ENCODE results near the gene ITPR2.

ITPR2 gene

DNA sequence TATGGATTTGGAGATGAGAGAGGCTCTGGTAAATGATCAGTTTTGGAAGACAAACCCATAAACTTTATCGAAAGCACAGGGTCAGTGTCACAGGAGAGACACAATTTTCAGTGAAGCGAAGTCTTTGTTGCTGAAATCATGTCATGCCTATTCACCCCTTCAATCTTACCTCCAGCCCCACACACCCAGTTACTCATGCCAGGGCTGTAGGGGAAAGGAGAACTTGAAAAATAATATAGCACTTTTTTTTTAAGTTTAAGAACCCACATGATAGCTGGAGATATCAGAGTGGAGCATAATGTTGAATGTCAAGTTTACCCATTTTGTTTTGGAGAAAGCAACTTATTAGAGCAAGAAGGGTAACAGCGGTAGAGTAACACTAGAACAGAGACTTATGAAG lies 530.2 kb downstream of the ITPR2 start:
- no peak for TF ChIP-seq SUZ12 (IDR thresholded peaks at IDR 0.05)
- no peak for TF ChIP-seq ELF4 (IDR thresholded peaks at IDR 0.05)
- TF ChIP-seq LEF1 (IDR thresholded peaks at IDR 0.05; ENCODE audit: borderline replicate concordance) = no peak
- no peak for TF ChIP-seq ARNT (IDR thresholded peaks at IDR 0.05)
- no peak for TF ChIP-seq L3MBTL2 (conservative IDR thresholded peaks at IDR 0.05)
- TF ChIP-seq ZNF384 (IDR thresholded peaks at IDR 0.05) = no peak
- TF ChIP-seq, protein P1, sequence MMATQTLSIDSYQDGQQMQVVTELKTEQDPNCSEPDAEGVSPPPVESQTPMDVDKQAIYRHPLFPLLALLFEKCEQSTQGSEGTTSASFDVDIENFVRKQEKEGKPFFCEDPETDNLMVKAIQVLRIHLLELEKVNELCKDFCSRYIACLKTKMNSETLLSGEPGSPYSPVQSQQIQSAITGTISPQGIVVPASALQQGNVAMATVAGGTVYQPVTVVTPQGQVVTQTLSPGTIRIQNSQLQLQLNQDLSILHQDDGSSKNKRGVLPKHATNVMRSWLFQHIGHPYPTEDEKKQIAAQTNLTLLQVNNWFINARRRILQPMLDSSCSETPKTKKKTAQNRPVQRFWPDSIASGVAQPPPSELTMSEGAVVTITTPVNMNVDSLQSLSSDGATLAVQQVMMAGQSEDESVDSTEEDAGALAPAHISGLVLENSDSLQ (IDR thresholded peaks at IDR 0.05) = no peak
- no peak for TF ChIP-seq HDGF (IDR thresholded peaks at IDR 0.05; ENCODE audit: borderline replicate concordance)
- TF ChIP-seq FOXK2 (IDR thresholded peaks at IDR 0.05) = no peak
- ChIA-PET CTCF (no interaction called here), POLR2A (no interaction called here)
- no peak for DNase-seq (ENCODE audit: extremely low spot score)

DNA sequence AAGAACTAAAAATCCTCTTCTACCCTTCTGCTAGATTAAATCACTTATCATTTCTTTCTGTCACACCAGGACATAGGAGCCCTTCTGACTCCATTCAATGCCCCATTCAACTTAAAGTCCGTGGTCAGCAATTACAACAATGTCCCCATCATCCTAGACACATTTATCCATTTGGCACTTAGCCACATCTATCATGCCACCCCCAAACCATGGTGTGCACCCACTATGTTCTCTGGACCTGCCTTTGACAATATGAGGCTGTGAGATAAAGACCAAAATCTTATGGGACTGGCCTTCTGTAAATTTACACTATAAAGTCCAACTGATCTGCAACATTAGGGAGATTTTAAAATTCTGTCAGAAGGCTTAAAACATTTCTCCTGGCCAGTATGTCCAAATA lies 533.2 kb downstream of the ITPR2 start:
- TF ChIP-seq TARDBP (IDR thresholded peaks at IDR 0.05) (no peak), NFRKB (IDR thresholded peaks at IDR 0.05) (no peak), FOXA1 (IDR thresholded peaks at IDR 0.05) (no peak), SP1 (IDR thresholded peaks at IDR 0.05) (no peak), BHLHE40 (IDR thresholded peaks at IDR 0.05; ENCODE audit: borderline replicate concordance) (no peak), FOXK2 (IDR thresholded peaks at IDR 0.05) (no peak), CTBP1 (IDR thresholded peaks at IDR 0.05; ENCODE audit: borderline replicate concordance) (no peak), L3MBTL2 (conservative IDR thresholded peaks at IDR 0.05) (no peak), ELF4 (IDR thresholded peaks at IDR 0.05) (no peak), LEF1 (IDR thresholded peaks at IDR 0.05; ENCODE audit: borderline replicate concordance) (no peak), ARNT (IDR thresholded peaks at IDR 0.05) (no peak), SUZ12 (IDR thresholded peaks at IDR 0.05) (no peak), FOXM1 (IDR thresholded peaks at IDR 0.05; ENCODE audit: borderline replicate concordance) (no peak), ZNF384 (IDR thresholded peaks at IDR 0.05) (no peak), HDGF (IDR thresholded peaks at IDR 0.05; ENCODE audit: borderline replicate concordance) (no peak)
- TF ChIP-seq, protein P1 (IDR thresholded peaks at IDR 0.05) = no peak
- POLR2A ChIA-PET = interaction anchor here (1.1 kb wide), 1 partner anchor 26 kb away, joined by 5 read pairs; no protein-coding TSS in a partner anchor
- DNase-seq (ENCODE audit: extremely low spot score) = no peak
- CTCF ChIA-PET = no interaction called here

DNA sequence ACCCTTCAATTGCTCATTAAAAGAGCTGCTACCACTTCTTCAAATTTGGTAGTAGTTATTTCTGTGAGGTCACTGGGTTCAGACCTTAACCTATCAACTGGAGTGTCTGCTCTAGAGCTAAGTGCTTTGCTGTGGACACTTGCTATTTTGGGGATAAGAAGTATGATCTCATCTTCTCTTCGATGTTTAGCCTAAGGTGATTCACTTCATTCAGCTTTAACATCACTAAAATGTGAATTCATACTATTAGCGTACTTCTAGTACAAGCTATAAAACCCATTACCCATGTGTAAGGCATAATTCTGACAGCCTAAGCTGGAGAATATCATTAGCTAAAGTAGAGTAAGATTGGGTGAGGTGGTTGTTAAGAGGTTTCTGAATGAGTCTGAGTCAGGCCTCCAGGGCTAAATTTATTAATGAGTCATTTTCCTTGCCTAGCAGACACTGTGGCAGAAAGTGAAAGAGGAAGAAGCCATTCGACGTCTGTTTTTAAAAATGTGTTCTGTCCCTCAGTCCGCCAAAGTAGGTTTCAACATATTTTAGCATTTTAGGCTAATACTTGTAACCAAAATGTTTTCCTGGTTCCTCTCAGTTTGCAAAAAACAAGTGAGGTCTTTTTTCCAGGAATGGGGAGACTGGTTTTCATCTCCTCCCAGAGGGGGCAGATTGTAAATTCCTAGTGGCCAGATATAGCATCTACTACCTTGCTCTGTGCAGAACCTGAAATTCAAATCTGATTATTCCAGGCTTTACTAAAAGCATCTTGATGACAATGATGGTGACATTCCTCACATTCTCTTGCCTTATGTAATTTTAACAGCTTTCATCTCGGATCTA lies 534.0 kb downstream of the ITPR2 start:
- POLR2A ChIA-PET = interaction anchor here (0.7 to 1.8 kb wide), 5 partner anchors 23 to 185 kb away, joined by 3 to 5 read pairs (median 4); partner anchors contain the start of gene BHLHE41
- peak; percentile 20 for DNase-seq (ENCODE audit: extremely low spot score)
- TF ChIP-seq HDGF (IDR thresholded peaks at IDR 0.05; ENCODE audit: borderline replicate concordance) (no peak), SP1 (IDR thresholded peaks at IDR 0.05) (no peak), ARNT (IDR thresholded peaks at IDR 0.05) (no peak), L3MBTL2 (conservative IDR thresholded peaks at IDR 0.05) (no peak; the same call in 1 of the 2 replicates), TARDBP (IDR thresholded peaks at IDR 0.05) (no peak), BHLHE40 (IDR thresholded peaks at IDR 0.05; ENCODE audit: borderline replicate concordance) (no peak), NFRKB (IDR thresholded peaks at IDR 0.05) (no peak), SUZ12 (IDR thresholded peaks at IDR 0.05) (no peak), ELF4 (IDR thresholded peaks at IDR 0.05) (no peak), CTBP1 (IDR thresholded peaks at IDR 0.05; ENCODE audit: borderline replicate concordance) (no peak), FOXM1 (IDR thresholded peaks at IDR 0.05; ENCODE audit: borderline replicate concordance) (no peak), FOXA1 (IDR thresholded peaks at IDR 0.05) (no peak), ZNF384 (IDR thresholded peaks at IDR 0.05) (no peak)
- TF ChIP-seq, protein P1 (IDR thresholded peaks at IDR 0.05) = no peak
- CTCF ChIA-PET = interaction anchor here (0.5 kb wide), 1 partner anchor 177 kb away, joined by 3 read pairs; no protein-coding TSS in a partner anchor

DNA sequence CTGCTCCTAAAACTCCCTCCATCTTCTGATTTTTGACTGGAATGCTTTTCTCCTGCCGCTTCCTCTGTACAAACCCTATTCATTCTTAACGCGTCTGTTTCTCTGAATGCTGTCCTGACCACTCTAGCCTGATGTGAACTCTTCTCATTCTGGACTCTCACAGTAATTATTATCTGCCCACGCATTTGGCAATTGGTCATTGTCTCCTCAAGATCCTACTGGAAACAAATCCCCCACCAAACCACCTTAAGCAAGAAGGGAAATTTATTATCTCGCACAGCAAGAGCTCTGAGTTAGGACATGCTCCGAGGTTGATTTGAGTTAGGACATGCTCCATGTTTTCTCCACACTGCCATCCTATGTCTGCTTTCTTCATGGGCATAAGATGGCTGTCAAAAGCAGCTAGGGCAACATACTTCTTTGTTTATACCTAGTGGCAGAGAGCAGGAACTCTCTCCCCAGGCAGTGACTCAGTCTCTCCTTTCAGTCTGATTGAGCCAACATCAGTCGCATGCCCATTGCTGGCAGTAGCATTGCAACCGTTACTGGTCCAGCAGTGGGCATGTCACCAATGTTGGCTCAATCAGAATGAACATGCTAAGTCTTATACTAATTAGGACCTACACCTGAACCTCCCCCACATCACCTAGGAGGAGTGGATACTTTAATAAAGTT lies 535.5 kb downstream of the ITPR2 start:
- ChIA-PET POLR2A (interaction anchor here (1.2 to 1.8 kb wide), 2 partner anchors 173 to 183 kb away, joined by 3 to 4 read pairs; partner anchors contain the start of gene BHLHE41), CTCF (interaction anchor here (0.8 kb wide), 1 partner anchor 142 kb away, joined by 3 read pairs; no protein-coding TSS in a partner anchor)
- DNase-seq (ENCODE audit: extremely low spot score) = no peak
- no peak for TF ChIP-seq LEF1 (IDR thresholded peaks at IDR 0.05; ENCODE audit: borderline replicate concordance)
- no peak for TF ChIP-seq HDGF (IDR thresholded peaks at IDR 0.05; ENCODE audit: borderline replicate concordance)
- TF ChIP-seq SP1 (IDR thresholded peaks at IDR 0.05) = no peak
- TF ChIP-seq ELF4 (IDR thresholded peaks at IDR 0.05) = no peak
- no peak for TF ChIP-seq TARDBP (IDR thresholded peaks at IDR 0.05)
- no peak for TF ChIP-seq FOXM1 (IDR thresholded peaks at IDR 0.05; ENCODE audit: borderline replicate concordance)
- no peak for TF ChIP-seq ZNF384 (IDR thresholded peaks at IDR 0.05)
- TF ChIP-seq NFRKB (IDR thresholded peaks at IDR 0.05) = no peak
- TF ChIP-seq SUZ12 (IDR thresholded peaks at IDR 0.05) = no peak
- no peak for TF ChIP-seq CTBP1 (IDR thresholded peaks at IDR 0.05; ENCODE audit: borderline replicate concordance)
- TF ChIP-seq FOXA1 (IDR thresholded peaks at IDR 0.05) = no peak
- TF ChIP-seq, protein P1 (IDR thresholded peaks at IDR 0.05) = no peak
- no peak for TF ChIP-seq L3MBTL2 (conservative IDR thresholded peaks at IDR 0.05)
- no peak for TF ChIP-seq ARNT (IDR thresholded peaks at IDR 0.05)
- TF ChIP-seq FOXK2 (IDR thresholded peaks at IDR 0.05) = no peak
- TF ChIP-seq BHLHE40 (IDR thresholded peaks at IDR 0.05; ENCODE audit: borderline replicate concordance) = no peak
